T-cell (primary cell): ENCODE measurements around the gene CRABP2. TPM values are rescaled to one million over a fixed set of nuclear protein-coding genes. Genes with fewer than 3 reads are reported as not detected.
A peak's percentile ranks its signal among the peaks of the same experiment; 100 is the strongest.

Source experiments
- ATAC-seq, 4 experiments: fragments of 200-7000 bp in 3 of 4; fragments of 150-1000 bp in 1 of 4; cut with Tn5 transposase; replicated peaks in 1 of 4; 1 replicate in 3 of 4; 2 replicates in 1 of 4; pipeline ENCODE4 v1.10.0; 2021; ENCODE audit warnings: moderate library complexity in 3 of 4, mild to moderate bottlenecking in 2 of 4, moderate number of reproducible peaks in 1 of 4
- CTCF ChIA-PET, 2 donors: fragments of 300-600 bp; sonication (Branson Sonifier 250); formaldehyde crosslinking; loops; one replicate each; lab custom pipeline; 2022; ENCODE audit warnings: antibody characterized with exemption in 2 of 2; lab: Charles Lee
- POLR2A ChIA-PET, 2 donors: fragments of 300-600 bp; sonication (Branson Sonifier 250); formaldehyde crosslinking; loops; one replicate each; lab custom pipeline; 2022; ENCODE audit warnings: antibody characterized with exemption in 2 of 2; lab: Charles Lee
- DNase-seq, 35 experiments: peaks; one replicate each; pipeline versions ENCODE4 v3.0.0 to v3.0.0-alpha.2; 2013 to 2023
- H3K27ac ChIP-seq: one replicate; pipeline ENCODE4 v1.5.1; 2013; ENCODE audit warnings: low read length
- H3K27me3 ChIP-seq, 2 experiments: replicated peaks in 1 of 2; 1 replicate in 1 of 2; 2 replicates in 1 of 2; pipeline versions ENCODE4 v1.6.1 to v1.7.0; 2013; ENCODE audit warnings: low read length in 1 of 2, mixed read lengths in 1 of 2; ENCODE audit not compliant: control insufficient read depth in 2 of 2, insufficient read depth in 2 of 2; ENCODE audit errors: extremely low read depth in 1 of 2
- H3K36me3 ChIP-seq, 2 donors: 1 replicate in 1 of 2; 2 replicates in 1 of 2; pipeline versions ENCODE4 v1.6.1 to v1.7.0; 2013; ENCODE audit warnings: low read length in 1 of 2; ENCODE audit not compliant: control insufficient read depth in 2 of 2, insufficient read depth in 1 of 2; ENCODE audit errors: extremely low read depth in 1 of 2
- H3K4me1 ChIP-seq, 2 experiments: 1 replicate in 1 of 2; 2 replicates in 1 of 2; pipeline versions ENCODE4 v1.6.1 to v1.7.0; 2013; ENCODE audit warnings: low read length in 2 of 2, mixed read lengths in 1 of 2; ENCODE audit not compliant: insufficient read depth in 2 of 2, control insufficient read depth in 1 of 2; ENCODE audit errors: extremely low read depth in 1 of 2
- H3K4me3 ChIP-seq, 2 donors: 1 replicate in 1 of 2; 2 replicates in 1 of 2; pipeline versions ENCODE4 v1.5.1 to v1.7.0; 2013; ENCODE audit warnings: mild to moderate bottlenecking in 2 of 2, low read length in 1 of 2, moderate library complexity in 1 of 2; ENCODE audit not compliant: control insufficient read depth in 1 of 2; ENCODE audit errors: extremely low read depth in 1 of 2
- H3K9me3 ChIP-seq: 2 replicates; pipeline ENCODE4 v1.7.0; 2013
- H3K27ac Mint-ChIP-seq, 2 donors: one replicate each; pipeline ENCODE4 v1.8.0; 2020 to 2021; ENCODE audit warnings: mild to moderate bottlenecking in 2 of 2, mixed read lengths in 2 of 2
- H3K27me3 Mint-ChIP-seq, 2 donors: one replicate each; pipeline ENCODE4 v1.8.0; 2021 to 2022; ENCODE audit warnings: mixed read lengths in 2 of 2
- H3K36me3 Mint-ChIP-seq: one replicate; pipeline ENCODE4 v1.8.0; 2021; ENCODE audit warnings: mixed read lengths
- H3K4me1 Mint-ChIP-seq, 3 donors: one replicate each; pipeline ENCODE4 v1.8.0; 2020 to 2022; ENCODE audit warnings: mixed read lengths in 3 of 3, mild to moderate bottlenecking in 1 of 3
- H3K4me3 Mint-ChIP-seq, 3 donors: one replicate each; pipeline ENCODE4 v1.8.0; 2020 to 2022; ENCODE audit warnings: mild to moderate bottlenecking in 3 of 3, mixed read lengths in 3 of 3, moderate library complexity in 3 of 3
- H3K9me3 Mint-ChIP-seq, 3 donors: one replicate each; pipeline ENCODE4 v1.8.0; 2020 to 2022; ENCODE audit warnings: mixed read lengths in 3 of 3
- WGBS: methylation state at CpG from one replicate; pipeline ENCODE4 v1.1.5; 2013; ENCODE audit warnings: missing lambda C conversion rate; ENCODE audit not compliant: insufficient coverage; 5-methylcytosine and 5-hydroxymethylcytosine counted together
- total RNA-seq, 35 experiments: library from RNA in 6 of 35; stranded (reverse) in 6 of 35; fragments of 120-200 nt in 1 of 35; gene quantifications; one replicate each; pipeline versions ENCODE4 v1.2.1 to v1.2.4 and lab custom pipeline; 2013 to 2026

The CRABP2 gene
- total RNA-seq, 5 donors from 2014 or later (not counting 1 experiment from before 2014, with no cell fraction given): 0.76 to 3.6 (median 1.6) TPM

- no peaks in the 10 kb centered on the region for H3K27me3 ChIP-seq
- Mint-ChIP-seq H3K27ac (peak overlapping the region; percentile 98 to 99), H3K27me3 (no peaks in the 10 kb centered on the region), H3K9me3 (peaks cover 0 to 3% (median 0%) of the 10 kb centered on the region in 3 donors), H3K4me3 (peak overlapping the region; percentile 96 to 99 (median 97)), H3K36me3 (peaks cover 28% of the 10 kb centered on the region), H3K4me1 (peaks cover 36 to 39% (median 36%) of the 10 kb centered on the region in 3 donors)
- H3K27ac ChIP-seq: peak overlapping the region; percentile 89
- ATAC-seq (no peak), DNase-seq (no peak)
- peak overlapping the region; percentile 58 to 70 for H3K4me3 ChIP-seq
- 0% methylated on average over 4 of the region's 7 CpGs for WGBS
- ChIA-PET CTCF (interaction anchor here in 1 of 2 donors (0.9 to 1.9 kb wide), 6 partner anchors 10 to 457 kb away, joined by 3 to 43 read pairs (median 10); partner anchors contain the start of genes HDGF, ISG20L2, METTL25B and PRCC), POLR2A (interaction anchor here (1.0 to 1.7 kb wide), 6 partner anchors 11 to 27 kb away, joined by 3 to 29 read pairs (median 6); partner anchors contain the start of genes ISG20L2 (in 2 of the 2), METTL25B (in 2 of the 2), HDGF (in 1 of the 2) and PRCC (in 1 of the 2))
- H3K36me3 ChIP-seq: peaks cover 16 to 39% of the 10 kb centered on the region in 2 donors
- no peaks in the 10 kb centered on the region for H3K9me3 ChIP-seq
- peaks cover 11 to 16% of the 10 kb centered on the region in 2 experiments for H3K4me1 ChIP-seq
Observed at GRCh38 chr1:156740237-156740740, 34.9 kb upstream of the CRABP2 start.

GRCh38 chr1:156738916-156739315 lies 33.5 kb upstream of the CRABP2 start:
- Mint-ChIP-seq H3K4me1 (peaks cover 31 to 37% (median 35%) of the 10 kb centered on the region in 3 donors), H3K36me3 (peaks cover 23% of the 10 kb centered on the region), H3K27me3 (no peaks in the 10 kb centered on the region), H3K27ac (peak overlapping the region; percentile 1 to 52), H3K9me3 (peaks cover 0 to 3% (median 0%) of the 10 kb centered on the region in 3 donors), H3K4me3 (peak overlapping the region; percentile 22 to 35 (median 22))
- ATAC-seq: no peak
- no CpG with 5 or more reads among the region's 2 CpGs for WGBS
- Histone ChIP-seq H3K36me3 (peaks cover 11 to 29% of the 10 kb centered on the region in 2 donors), H3K4me1 (peaks cover 11 to 16% of the 10 kb centered on the region in 2 experiments), H3K4me3 (no peak overlapping the region), H3K9me3 (no peaks in the 10 kb centered on the region), H3K27me3 (no peaks in the 10 kb centered on the region), H3K27ac (no peak overlapping the region)
- DNase-seq: no peak
- CTCF ChIA-PET: interaction anchor here in 1 of 2 donors (1.2 kb wide), 1 partner anchor 13 kb away, joined by 6 read pairs; no protein-coding TSS in a partner anchor
- POLR2A ChIA-PET: interaction anchor here (0.7 to 0.9 kb wide), 2 partner anchors 11 to 20 kb away, joined by 3 read pairs; no protein-coding TSS in a partner anchor

DNA sequence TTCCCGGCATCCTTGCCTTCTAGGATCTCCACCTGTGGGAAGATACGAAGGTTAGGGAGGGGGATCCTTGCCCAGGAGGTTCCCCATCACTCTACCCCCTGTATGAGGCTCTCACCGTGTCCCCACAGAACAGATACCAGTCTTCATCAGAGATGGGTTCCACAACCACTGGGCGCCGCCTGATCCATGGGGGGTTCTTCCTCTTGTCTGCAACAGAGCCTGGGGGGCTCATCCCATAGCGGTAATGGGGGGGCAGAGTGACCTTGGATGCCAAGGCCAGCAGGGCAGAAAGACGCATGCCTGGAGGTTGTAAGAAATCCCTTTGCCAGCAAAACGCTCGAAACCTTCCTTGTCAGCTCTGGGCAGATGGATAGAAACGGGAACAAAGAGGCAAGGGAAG lies 33.0 kb upstream of the CRABP2 start:
- DNase-seq (no peak), ATAC-seq (no peak)
- H3K9me3 Mint-ChIP-seq: peaks cover 0 to 3% (median 0%) of the 10 kb centered on the region in 3 donors
- ChIA-PET CTCF (interaction anchor here in 1 of 2 donors (1.2 kb wide), 1 partner anchor 12 kb away, joined by 6 read pairs; no protein-coding TSS in a partner anchor), POLR2A (interaction anchor here in 1 of 2 donors (0.9 kb wide), 1 partner anchor 19 kb away, joined by 3 read pairs; no protein-coding TSS in a partner anchor)
- H3K4me3 Mint-ChIP-seq: no peak overlapping the region
- Histone ChIP-seq H3K36me3 (peaks cover 11 to 28% of the 10 kb centered on the region in 2 donors), H3K4me3 (no peak overlapping the region), H3K4me1 (peaks cover 11 to 16% of the 10 kb centered on the region in 2 experiments), H3K27ac (no peak overlapping the region), H3K9me3 (no peaks in the 10 kb centered on the region), H3K27me3 (no peaks in the 10 kb centered on the region)
- peaks cover 31 to 37% (median 35%) of the 10 kb centered on the region in 3 donors for H3K4me1 Mint-ChIP-seq
- peaks cover 19% of the 10 kb centered on the region for H3K36me3 Mint-ChIP-seq
- H3K27me3 Mint-ChIP-seq: no peaks in the 10 kb centered on the region
- WGBS: 95% methylated on average over 4 of the region's 10 CpGs
- peak overlapping the region in 1 of 2 donors; percentile 11 for H3K27ac Mint-ChIP-seq

DNA sequence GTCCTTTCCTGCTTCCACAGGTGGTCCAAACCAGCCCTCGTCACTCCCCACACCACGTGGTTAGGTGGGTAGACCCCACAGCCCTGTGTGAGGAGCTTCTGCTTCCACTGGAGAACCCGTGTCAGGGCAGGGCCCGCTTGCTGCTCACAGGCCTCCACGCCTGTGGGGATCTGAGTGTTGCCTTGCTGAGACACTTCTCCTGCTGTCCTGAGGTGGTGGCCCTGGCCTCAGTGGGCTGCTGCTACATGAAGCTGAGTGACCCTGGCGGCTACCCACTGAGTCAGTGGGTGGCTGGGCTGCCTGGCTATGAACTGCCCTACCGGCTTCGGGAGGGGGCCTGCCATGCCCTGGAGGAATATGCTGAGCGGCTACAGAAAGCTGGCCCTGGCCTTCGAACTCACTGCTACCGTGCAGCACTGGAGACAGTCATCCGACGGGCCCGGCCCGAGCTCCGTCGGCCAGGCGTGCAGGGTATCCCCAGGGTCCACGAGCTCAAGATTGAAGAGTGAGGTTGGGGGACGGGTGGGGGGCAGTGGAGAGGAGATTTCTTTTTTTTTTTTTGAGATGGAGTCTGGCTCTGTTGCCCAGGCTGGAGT lies 28.7 kb upstream of the CRABP2 start:
- no peak for ATAC-seq
- no peak overlapping the region for H3K27ac ChIP-seq
- ChIA-PET CTCF (no interaction called here), POLR2A (interaction anchor here in 1 of 2 donors (0.6 kb wide), 2 partner anchors 37 to 1781 kb away, joined by 4 read pairs; no protein-coding TSS in a partner anchor)
- DNase-seq: no peak
- H3K4me1 ChIP-seq: peaks cover 0 to 5% of the 10 kb centered on the region in 2 experiments
- no peaks in the 10 kb centered on the region for H3K27me3 ChIP-seq
- no peak overlapping the region for H3K4me3 ChIP-seq
- Mint-ChIP-seq H3K4me1 (peaks cover 18 to 20% (median 18%) of the 10 kb centered on the region in 3 donors), H3K4me3 (no peak overlapping the region), H3K27me3 (no peaks in the 10 kb centered on the region), H3K27ac (no peak overlapping the region), H3K36me3 (peaks cover 12% of the 10 kb centered on the region), H3K9me3 (no peaks in the 10 kb centered on the region)
- H3K36me3 ChIP-seq: peaks cover 7 to 25% of the 10 kb centered on the region in 2 donors
- 92% methylated on average over 16 of the region's 20 CpGs for WGBS
- no peaks in the 10 kb centered on the region for H3K9me3 ChIP-seq

DNA sequence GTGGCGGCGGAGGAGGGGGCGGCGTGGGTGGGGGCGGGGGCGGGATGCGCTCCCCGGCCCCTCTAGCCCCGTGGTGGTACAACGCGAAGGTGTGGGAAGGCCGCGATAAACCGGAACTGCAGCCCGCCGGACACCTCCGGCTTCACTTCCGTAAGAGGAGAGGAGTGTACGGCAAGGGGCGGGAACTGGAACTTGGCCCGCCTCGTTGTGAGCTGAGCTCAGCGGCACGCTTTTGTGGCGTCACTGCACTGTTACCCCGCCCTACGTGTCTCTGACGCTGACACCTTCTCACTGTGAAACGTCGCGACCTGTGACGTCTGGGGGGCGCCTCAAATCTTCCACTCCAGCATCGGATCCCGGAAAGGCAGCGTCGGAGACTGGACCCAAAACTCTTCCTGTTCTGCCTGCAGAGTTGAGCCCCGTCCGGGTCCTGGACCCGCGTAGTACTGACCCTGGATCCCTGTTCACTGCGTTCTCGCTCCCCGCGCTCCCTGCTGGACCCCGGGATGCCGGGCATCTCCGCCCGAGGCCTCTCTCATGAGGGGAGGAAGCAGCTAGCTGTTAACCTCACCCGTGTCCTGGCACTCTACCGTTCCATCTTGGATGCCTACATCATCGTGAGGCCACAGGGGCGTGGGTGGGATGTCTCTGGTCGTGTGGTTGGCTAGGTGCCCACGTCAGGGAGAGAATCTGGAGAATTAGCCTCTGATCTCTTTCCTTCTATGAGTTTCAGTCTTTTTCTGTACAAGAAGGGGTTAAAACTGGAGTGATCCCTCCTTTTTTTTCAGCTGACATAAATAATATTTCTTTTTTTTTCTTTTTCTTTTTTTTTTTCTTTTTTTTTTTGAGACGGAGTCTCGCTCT lies 23.4 kb upstream of the CRABP2 start, which contains the start of gene ISG20L2:
ISG20L2 (minus strand) TSS at position 168 of the 864 bp plus-strand sequence. CDS start 1,114 bp downstream, outside the sequence.
- Histone ChIP-seq H3K27ac (peak within 1 kb of the TSS; percentile 100), H3K4me1 (peaks cover 26 to 49% of the 10 kb centered on the region in 2 experiments), H3K9me3 (no peaks in the 10 kb centered on the region), H3K27me3 (no peaks in the 10 kb centered on the region), H3K4me3 (peak within 1 kb of the TSS; percentile 91 to 97), H3K36me3 (peaks cover 2 to 26% of the 10 kb centered on the region in 2 donors)
- ChIA-PET CTCF (interaction anchor here (0.6 to 4.7 kb wide), 14 partner anchors 12 to 1866 kb away, joined by 3 to 68 read pairs (median 4); partner anchors contain the start of genes HDGF (in 1 of the 2), MEF2D (in 1 of the 2), MRPL24 (in 1 of the 2) and NES (in 1 of the 2)), POLR2A (interaction anchor here (0.5 to 2.1 kb wide), 8 partner anchors 12 to 251 kb away, joined by 3 to 29 read pairs (median 6); partner anchors contain the start of genes MRPL24 (in 2 of the 2), HDGF (in 1 of the 2) and PRCC (in 1 of the 2))
- Mint-ChIP-seq H3K27me3 (no peaks in the 10 kb centered on the region), H3K36me3 (peaks cover 18% of the 10 kb centered on the region), H3K4me1 (peaks cover 17 to 25% (median 23%) of the 10 kb centered on the region in 3 donors), H3K4me3 (no peak within 1 kb of the TSS), H3K27ac (peak within 1 kb of the TSS; percentile 86 to 94), H3K9me3 (no peaks in the 10 kb centered on the region)
- peak; percentile 91 to 94 (median 92) for ATAC-seq
- whole genome bisulfite sequencing: under 1% methylated on average over 36 of the region's 57 CpGs
- DNase-seq: peak; percentile 63 to 99 (median 95)
